Body of pancreas (tissue), 4 donors: Measurements from ENCODE around the gene DAP. TPM values are rescaled to one million over a fixed set of nuclear protein-coding genes. Genes with fewer than 3 reads are reported as not detected.
A peak's percentile ranks its signal among the peaks of the same experiment; 100 is the strongest.

Experiments
- ATAC-seq: fragments of 150-250 bp; one replicate; pipeline ENCODE4 v1.9.1; 2016
- DNase-seq, 4 donors: peaks; one replicate each; pipeline ENCODE4 v3.0.0-alpha.2; 2019
- H3K27ac ChIP-seq, 4 donors: fragments of 200-600 bp; sonication (generic); 1 replicate in 3 of 4; 2 replicates in 1 of 4; pipeline versions ENCODE4 v1.5.1 to v1.6.1; 2016 to 2019; ENCODE audit warnings: mild to moderate bottlenecking in 1 of 4, mixed read lengths in 1 of 4, moderate library complexity in 1 of 4
- H3K27me3 ChIP-seq, 2 donors: fragments of 200-600 bp; sonication (generic); one replicate each; pipeline ENCODE4 v1.6.0; 2016; ENCODE audit warnings: mild to moderate bottlenecking in 1 of 2
- H3K36me3 ChIP-seq, 2 donors: fragments of 200-600 bp; sonication (generic); replicated peaks in 1 of 2; 2 replicates each; pipeline ENCODE4 v1.5.1; 2016; ENCODE audit warnings: low read depth in 2 of 2; ENCODE audit not compliant: insufficient read depth in 1 of 2
- H3K4me1 ChIP-seq: fragments of 200-600 bp; sonication (generic); one replicate; pipeline ENCODE4 v1.6.0; 2016
- H3K4me3 ChIP-seq, 2 donors: fragments of 200-600 bp; sonication (generic); 1 replicate in 1 of 2; 2 replicates in 1 of 2; pipeline ENCODE4 v1.5.1; 2016 to 2019
- H3K9me3 ChIP-seq, 3 donors: fragments of 200-600 bp; sonication (generic); 1 replicate in 2 of 3; 2 replicates in 1 of 3; pipeline ENCODE4 v1.5.1; 2016
- CTCF ChIP-seq, 7 experiments: fragments of 450-650 bp in 4 of 7; fragments of 200-600 bp in 3 of 7; sonication (generic) in 3 of 7; IDR thresholded peaks; one replicate each; pipeline ENCODE4 v1.5.1; 2016 to 2019; ENCODE audit warnings: antibody characterized with exemption in 7 of 7
- POLR2A ChIP-seq, 3 donors: fragments of 450-650 bp; IDR thresholded peaks; one replicate each; pipeline ENCODE4 v1.6.1; 2016; ENCODE audit warnings: antibody characterized with exemption in 3 of 3, mild to moderate bottlenecking in 2 of 3
- WGBS, 2 donors: methylation state at CpG; one replicate each; pipeline ENCODE4 v1.1.5; 2017; 5-methylcytosine and 5-hydroxymethylcytosine counted together
- intact Hi-C: fragments of 100-400 bp; cut with DNase I; formaldehyde crosslinking; loops from one replicate; pipeline ENCODE4 v1.15.1; 2023
- total RNA-seq, 2 donors: library from RNA; depleted of rRNA; stranded (reverse); fragments of >200 nt; gene quantifications; one replicate each; pipeline ENCODE4 v1.1.0, GENCODE V29; 2016

The DAP gene
- total RNA-seq, 2 donors from 2014 or later = 93.6 to 112 TPM

- peaks cover 18% of the 10 kb centered on the region for H3K4me1 ChIP-seq
- H3K27me3 ChIP-seq = no peaks in the 10 kb centered on the region
- WGBS, 2 donors = 92 to 94% methylated on average over 11 to 15 of the region's 15 CpGs
- H3K9me3 ChIP-seq = no peaks in the 10 kb centered on the region
- H3K4me3 ChIP-seq = no peak overlapping the region
- TF ChIP-seq CTCF (IDR thresholded peaks at IDR 0.05) = no peak
- TF ChIP-seq POLR2A (IDR thresholded peaks at IDR 0.05) = no peak
- no peaks in the 10 kb centered on the region for H3K36me3 ChIP-seq
- H3K27ac ChIP-seq = no peak overlapping the region
- intact Hi-C loops = no loop called here
- peak in 2 of 4 donors; percentile 1 to 5 for DNase-seq
- ATAC-seq = no peak
Observed at GRCh38 chr5:10660720-10661387, 100.2 kb downstream of the DAP start.

- peak in 2 of 4 donors; percentile 1 to 5 for DNase-seq
- 77 to 79% methylated on average over 3 of the region's 3 CpGs for WGBS, 2 donors
Observed at GRCh38 chr5:10660135-10660534, 100.9 kb downstream of the DAP start.

GRCh38 chr5:10658265-10658664 is 102.8 kb downstream of the DAP start:
- H3K27me3 ChIP-seq = no peaks in the 10 kb centered on the region
- no peak overlapping the region for H3K27ac ChIP-seq
- ATAC-seq (no peak), DNase-seq (no peak)
- 74 to 76% methylated on average over 4 of the region's 4 CpGs for WGBS, 2 donors
- H3K4me1 ChIP-seq = peaks cover 6% of the 10 kb centered on the region
- H3K4me3 ChIP-seq = no peak overlapping the region
- TF ChIP-seq CTCF (IDR thresholded peaks at IDR 0.05) (no peak), POLR2A (IDR thresholded peaks at IDR 0.05) (no peak)
- intact Hi-C loops = no loop called here
- H3K9me3 ChIP-seq = no peaks in the 10 kb centered on the region
- H3K36me3 ChIP-seq = no peaks in the 10 kb centered on the region

More at GRCh38 chr5:10660135-10660534, 100.9 kb downstream of the DAP start:
- H3K4me3 ChIP-seq = no peak overlapping the region
- H3K27ac ChIP-seq = no peak overlapping the region
- no peaks in the 10 kb centered on the region for H3K27me3 ChIP-seq
- intact Hi-C loops = no loop called here
- H3K36me3 ChIP-seq = no peaks in the 10 kb centered on the region
- peaks cover 18% of the 10 kb centered on the region for H3K4me1 ChIP-seq
- no peak for ATAC-seq
- TF ChIP-seq CTCF (IDR thresholded peaks at IDR 0.05) (no peak), POLR2A (IDR thresholded peaks at IDR 0.05) (no peak)
- no peaks in the 10 kb centered on the region for H3K9me3 ChIP-seq

GRCh38 chr5:10655972-10656830 is 104.8 kb downstream of the DAP start:
- DNase-seq (peak in 2 of 4 donors; percentile 1 to 6), ATAC-seq (no peak)
- Histone ChIP-seq H3K4me3 (no peak overlapping the region), H3K27ac (no peak overlapping the region), H3K27me3 (no peaks in the 10 kb centered on the region), H3K9me3 (no peaks in the 10 kb centered on the region), H3K4me1 (no peaks in the 10 kb centered on the region), H3K36me3 (no peaks in the 10 kb centered on the region)
- 73 to 77% methylated on average over 17 to 18 of the region's 18 CpGs for WGBS, 2 donors
- TF ChIP-seq CTCF (IDR thresholded peaks at IDR 0.05) = no peak
- TF ChIP-seq POLR2A (IDR thresholded peaks at IDR 0.05) = no peak
- intact Hi-C loops = no loop called here
